GM18909 (cell line): ENCODE data around the gene AP1AR.
"Not testable (repeated sequence)": the region's sequence is repeated elsewhere in the genome, so short reads cannot be mapped to it uniquely, and the experiment has no call there.

Experiments used
- ATAC-seq: cut with Tn5 transposase; IDR thresholded peaks from one replicate; pipeline ENCODE4 v1.9.1; 2021; ENCODE audit warnings: mild to moderate bottlenecking; ENCODE audit not compliant: unreplicated experiment, poor library complexity

Gene AP1AR

GRCh38 chr4:112302320-112303274, 71.0 kb downstream of the AP1AR start:
- peak; percentile 59 for ATAC-seq

- not testable (repeated sequence) for ATAC-seq
Observed at GRCh38 chr4:112305477-112305876, 73.9 kb downstream of the AP1AR start.

GRCh38 chr4:112309263-112309791, 77.7 kb downstream of the AP1AR start:
- not testable (repeated sequence) for ATAC-seq

GRCh38 chr4:112311516-112311915, 79.9 kb downstream of the AP1AR start:
- no peak for ATAC-seq

GRCh38 chr4:112312610-112313239, 81.1 kb downstream of the AP1AR start:
- peak; percentile 97 for ATAC-seq

GRCh38 chr4:112315446-112315845, 83.9 kb downstream of the AP1AR start:
- ATAC-seq: no peak

GRCh38 chr4:112316360-112316759, 84.8 kb downstream of the AP1AR start:
- ATAC-seq: no peak

- ATAC-seq: peak; percentile 98
Observed at GRCh38 chr4:112318239-112319142, 86.9 kb downstream of the AP1AR start.
